SK-N-SH (cell line): ENCODE data around the gene ARMH4. TPM values are rescaled to one million over a fixed set of nuclear protein-coding genes. Genes with fewer than 3 reads are reported as not detected.

Source experiments
- CTCF ChIA-PET: fragments of 300-600, 350-600 bp; formaldehyde crosslinking; extraction: SDS; loops from one replicate; lab custom pipeline; 2021; lab: Yijun Ruan, JAX
- POLR2A ChIA-PET: fragments of 350-600 bp; sonication (Branson Sonifier 250); formaldehyde crosslinking; extraction: SDS; loops from one replicate; lab custom pipeline; 2020; ENCODE audit warnings: antibody characterized with exemption, inconsistent platforms; lab: Yijun Ruan, JAX
- DNase-seq: peaks from one replicate; pipeline ENCODE4 v3.0.0; 2012
- H2AFZ ChIP-seq: fragments of 200-600 bp; sonication (generic); 2 replicates; pipeline ENCODE4 v1.8.1; 2016; ENCODE audit warnings: antibody characterized with exemption, mild to moderate bottlenecking, low read depth
- H3F3A ChIP-seq: fragments of 200-600 bp; sonication (generic); replicated peaks from 2 replicates; pipeline ENCODE3; 2016; ENCODE audit warnings: antibody characterized with exemption, mild to moderate bottlenecking; ENCODE audit not compliant: insufficient read depth
- H3K27ac ChIP-seq, 2 experiments: fragments of 200-500 bp in 1 of 2; fragments of 200-600 bp in 1 of 2; sonication (Bioruptor generic) in 1 of 2; sonication (generic), shearing (Covaris generic) in 1 of 2; 2 replicates each; pipeline versions ENCODE4 v1.5.1 to v1.6.1; 2014 to 2016; ENCODE audit warnings: low read depth in 2 of 2, inconsistent platforms in 1 of 2, low read length in 1 of 2, mild to moderate bottlenecking in 1 of 2, mixed read lengths in 1 of 2
- H3K27me3 ChIP-seq: fragments of 200-600 bp; sonication (generic), shearing (Covaris generic); 2 replicates; pipeline ENCODE4 v1.6.1; 2016; ENCODE audit warnings: mixed run types; ENCODE audit not compliant: insufficient read depth
- H3K36me3 ChIP-seq, 2 experiments: fragments of 200-500 bp in 1 of 2; fragments of 200-600 bp in 1 of 2; sonication (Bioruptor generic) in 1 of 2; sonication (generic) in 1 of 2; replicated peaks in 1 of 2; 2 replicates each; pipeline versions ENCODE3 to v1.5.1; 2014 to 2016; ENCODE audit warnings: low read length in 1 of 2, mild to moderate bottlenecking in 1 of 2; ENCODE audit not compliant: insufficient read depth in 2 of 2, control insufficient read depth in 1 of 2
- H3K4me1 ChIP-seq, 2 experiments: fragments of 200-500 bp in 1 of 2; fragments of 200-600 bp in 1 of 2; sonication (Bioruptor generic) in 1 of 2; sonication (generic), shearing (Covaris generic) in 1 of 2; 2 replicates each; pipeline versions ENCODE4 v1.5.1 to v1.6.1; 2014 to 2016; ENCODE audit warnings: low read depth in 1 of 2, low read length in 1 of 2, mixed run types in 1 of 2; ENCODE audit not compliant: insufficient read depth in 2 of 2, control insufficient read depth in 1 of 2
- H3K4me2 ChIP-seq: fragments of 200-600 bp; sonication (generic), shearing (Covaris generic); 2 replicates; pipeline ENCODE4 v1.6.1; 2017; ENCODE audit warnings: mixed run types
- H3K4me3 ChIP-seq, 2 experiments: fragments of 200-500 bp in 1 of 2; fragments of 200-600 bp in 1 of 2; sonication (Bioruptor generic) in 1 of 2; sonication (generic), shearing (Covaris generic) in 1 of 2; 2 replicates each; pipeline versions ENCODE4 v1.5.1 to v1.8.1; 2014 to 2016; ENCODE audit warnings: low read depth in 2 of 2, inconsistent platforms in 1 of 2, low read length in 1 of 2, mild to moderate bottlenecking in 1 of 2, mixed read lengths in 1 of 2, moderate library complexity in 1 of 2
- H3K79me2 ChIP-seq: fragments of 200-600 bp; sonication (generic); 2 replicates; pipeline ENCODE4 v1.8.1; 2017; ENCODE audit warnings: mild to moderate bottlenecking; ENCODE audit not compliant: insufficient read depth
- H3K9ac ChIP-seq: fragments of 200-600 bp; sonication (generic); 2 replicates; pipeline ENCODE4 v1.6.1; 2017; ENCODE audit warnings: mixed run types
- H3K9me2 ChIP-seq: fragments of 200-600 bp; sonication (generic); 2 replicates; pipeline ENCODE4 v1.6.1; 2017; ENCODE audit warnings: mixed run types
- H3K9me3 ChIP-seq: fragments of 200-600 bp; sonication (generic); 2 replicates; pipeline ENCODE4 v1.6.1; 2017; ENCODE audit warnings: mixed run types, mild to moderate bottlenecking, moderate library complexity
- H4K20me1 ChIP-seq: fragments of 200-600 bp; sonication (generic); 2 replicates; pipeline ENCODE4 v1.6.1; 2017; ENCODE audit warnings: mild to moderate bottlenecking, mixed run types; ENCODE audit not compliant: insufficient read depth
- CHD2 ChIP-seq: fragments of 150-350 bp; IDR thresholded peaks from 2 replicates; pipeline ENCODE4 v1.6.1; 2018; ENCODE audit warnings: low read length; ENCODE audit not compliant: partially characterized antibody
- EZH2phosphoT487 ChIP-seq: fragments of 200-600 bp; sonication (generic); IDR thresholded peaks from 2 replicates; pipeline ENCODE4 v1.6.1; 2017; ENCODE audit warnings: low read depth, mixed run types, mild to moderate bottlenecking, antibody characterized with exemption, moderate library complexity, borderline replicate concordance
- FOSL2 ChIP-seq: IDR thresholded peaks from 2 replicates; pipeline ENCODE4 v1.4.0; 2012; ENCODE audit warnings: low read depth, mild to moderate bottlenecking, moderate library complexity, borderline replicate concordance
- MEF2A ChIP-seq: IDR thresholded peaks from 2 replicates; pipeline ENCODE4 v1.4.0; 2012; ENCODE audit warnings: low read depth, borderline replicate concordance
- RCOR1 ChIP-seq: fragments of 150-350 bp; IDR thresholded peaks from 2 replicates; pipeline ENCODE4 v1.6.1; 2017; ENCODE audit warnings: antibody characterized with exemption, low read length
- SMC3 ChIP-seq: IDR thresholded peaks from 2 replicates; pipeline ENCODE4 v1.6.1; 2012; ENCODE audit warnings: low read depth, low read length, improper control_type of control experiment
- TAF1 ChIP-seq: IDR thresholded peaks from 2 replicates; pipeline ENCODE4 v1.6.1; 2012; ENCODE audit warnings: low read depth, mild to moderate bottlenecking, low read length, moderate library complexity, borderline replicate concordance
- TEAD4 ChIP-seq: IDR thresholded peaks from 2 replicates; pipeline ENCODE4 v1.4.0; 2012; ENCODE audit warnings: mild to moderate bottlenecking, borderline replicate concordance; ENCODE audit not compliant: insufficient read depth
- YY1 ChIP-seq: IDR thresholded peaks from 2 replicates; pipeline ENCODE4 v1.4.0; 2012; ENCODE audit warnings: low read depth, mild to moderate bottlenecking
- polyA plus RNA-seq, 3 experiments: library from polyadenylated mRNA; depleted of rRNA; stranded (reverse); fragments of >200 nt; gene quantifications; 2 replicates each; pipeline ENCODE4 v1.2.3, GENCODE V29; 2012
- TF ChIP-seq, protein P1 (sequence below): IDR thresholded peaks from 2 replicates; pipeline ENCODE4 v1.6.1; 2012; ENCODE audit warnings: mild to moderate bottlenecking, low read depth, low read length, moderate library complexity
- TF ChIP-seq, protein P2 (sequence below): fragments of 150-350 bp; IDR thresholded peaks from 2 replicates; pipeline ENCODE4 v1.6.1; 2017; ENCODE audit warnings: antibody characterized with exemption, low read length, low read depth, borderline replicate concordance
- TF ChIP-seq, protein P3 (sequence below): IDR thresholded peaks from 2 replicates; pipeline ENCODE4 v1.4.0; 2012; ENCODE audit warnings: low read depth, borderline replicate concordance

The ARMH4 gene
- polyA plus RNA-seq, 1 of the 3 experiments (the other 2 are of a cell fraction): 0.39 TPM

DNA sequence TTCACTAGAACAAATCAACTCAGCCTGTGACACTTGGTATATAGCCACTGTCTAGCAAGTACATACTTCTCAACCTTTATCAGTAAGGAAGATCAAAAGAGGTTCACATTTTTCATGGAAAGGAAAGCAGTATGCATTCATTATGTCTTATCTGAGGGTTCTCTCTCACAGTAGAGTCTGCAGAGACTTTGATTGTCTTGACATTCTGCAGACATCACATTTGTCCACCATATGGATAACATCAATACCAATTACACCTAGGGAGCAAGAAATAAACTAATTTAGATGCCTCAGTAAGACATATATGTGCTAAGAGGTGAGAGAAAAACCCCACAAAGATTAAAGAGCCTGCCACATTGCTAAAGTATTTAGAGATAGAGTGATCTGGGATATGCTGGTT lies 175.3 kb downstream of the ARMH4 start:
- H3K4me1 ChIP-seq: no peaks in the 10 kb centered on the region
- H3F3A ChIP-seq: no peaks in the 10 kb centered on the region
- CTCF ChIA-PET: no interaction called here
- H3K9ac ChIP-seq: no peak overlapping the region
- TF ChIP-seq MEF2A (no peak), FOSL2 (no peak), SMC3 (no peak), TEAD4 (no peak), TAF1 (no peak), YY1 (no peak), RCOR1 (no peak), EZH2phosphoT487 (no peak), CHD2 (no peak)
- TF ChIP-seq, protein P1, sequence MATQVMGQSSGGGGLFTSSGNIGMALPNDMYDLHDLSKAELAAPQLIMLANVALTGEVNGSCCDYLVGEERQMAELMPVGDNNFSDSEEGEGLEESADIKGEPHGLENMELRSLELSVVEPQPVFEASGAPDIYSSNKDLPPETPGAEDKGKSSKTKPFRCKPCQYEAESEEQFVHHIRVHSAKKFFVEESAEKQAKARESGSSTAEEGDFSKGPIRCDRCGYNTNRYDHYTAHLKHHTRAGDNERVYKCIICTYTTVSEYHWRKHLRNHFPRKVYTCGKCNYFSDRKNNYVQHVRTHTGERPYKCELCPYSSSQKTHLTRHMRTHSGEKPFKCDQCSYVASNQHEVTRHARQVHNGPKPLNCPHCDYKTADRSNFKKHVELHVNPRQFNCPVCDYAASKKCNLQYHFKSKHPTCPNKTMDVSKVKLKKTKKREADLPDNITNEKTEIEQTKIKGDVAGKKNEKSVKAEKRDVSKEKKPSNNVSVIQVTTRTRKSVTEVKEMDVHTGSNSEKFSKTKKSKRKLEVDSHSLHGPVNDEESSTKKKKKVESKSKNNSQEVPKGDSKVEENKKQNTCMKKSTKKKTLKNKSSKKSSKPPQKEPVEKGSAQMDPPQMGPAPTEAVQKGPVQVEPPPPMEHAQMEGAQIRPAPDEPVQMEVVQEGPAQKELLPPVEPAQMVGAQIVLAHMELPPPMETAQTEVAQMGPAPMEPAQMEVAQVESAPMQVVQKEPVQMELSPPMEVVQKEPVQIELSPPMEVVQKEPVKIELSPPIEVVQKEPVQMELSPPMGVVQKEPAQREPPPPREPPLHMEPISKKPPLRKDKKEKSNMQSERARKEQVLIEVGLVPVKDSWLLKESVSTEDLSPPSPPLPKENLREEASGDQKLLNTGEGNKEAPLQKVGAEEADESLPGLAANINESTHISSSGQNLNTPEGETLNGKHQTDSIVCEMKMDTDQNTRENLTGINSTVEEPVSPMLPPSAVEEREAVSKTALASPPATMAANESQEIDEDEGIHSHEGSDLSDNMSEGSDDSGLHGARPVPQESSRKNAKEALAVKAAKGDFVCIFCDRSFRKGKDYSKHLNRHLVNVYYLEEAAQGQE: no peak
- TF ChIP-seq, protein P2, sequence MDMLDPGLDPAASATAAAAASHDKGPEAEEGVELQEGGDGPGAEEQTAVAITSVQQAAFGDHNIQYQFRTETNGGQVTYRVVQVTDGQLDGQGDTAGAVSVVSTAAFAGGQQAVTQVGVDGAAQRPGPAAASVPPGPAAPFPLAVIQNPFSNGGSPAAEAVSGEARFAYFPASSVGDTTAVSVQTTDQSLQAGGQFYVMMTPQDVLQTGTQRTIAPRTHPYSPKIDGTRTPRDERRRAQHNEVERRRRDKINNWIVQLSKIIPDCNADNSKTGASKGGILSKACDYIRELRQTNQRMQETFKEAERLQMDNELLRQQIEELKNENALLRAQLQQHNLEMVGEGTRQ: no peak
- TF ChIP-seq, protein P3, sequence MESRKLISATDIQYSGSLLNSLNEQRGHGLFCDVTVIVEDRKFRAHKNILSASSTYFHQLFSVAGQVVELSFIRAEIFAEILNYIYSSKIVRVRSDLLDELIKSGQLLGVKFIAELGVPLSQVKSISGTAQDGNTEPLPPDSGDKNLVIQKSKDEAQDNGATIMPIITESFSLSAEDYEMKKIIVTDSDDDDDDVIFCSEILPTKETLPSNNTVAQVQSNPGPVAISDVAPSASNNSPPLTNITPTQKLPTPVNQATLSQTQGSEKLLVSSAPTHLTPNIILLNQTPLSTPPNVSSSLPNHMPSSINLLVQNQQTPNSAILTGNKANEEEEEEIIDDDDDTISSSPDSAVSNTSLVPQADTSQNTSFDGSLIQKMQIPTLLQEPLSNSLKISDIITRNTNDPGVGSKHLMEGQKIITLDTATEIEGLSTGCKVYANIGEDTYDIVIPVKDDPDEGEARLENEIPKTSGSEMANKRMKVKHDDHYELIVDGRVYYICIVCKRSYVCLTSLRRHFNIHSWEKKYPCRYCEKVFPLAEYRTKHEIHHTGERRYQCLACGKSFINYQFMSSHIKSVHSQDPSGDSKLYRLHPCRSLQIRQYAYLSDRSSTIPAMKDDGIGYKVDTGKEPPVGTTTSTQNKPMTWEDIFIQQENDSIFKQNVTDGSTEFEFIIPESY: no peak
- no peaks in the 10 kb centered on the region for H3K36me3 ChIP-seq
- no peaks in the 10 kb centered on the region for H3K79me2 ChIP-seq
- no peaks in the 10 kb centered on the region for H4K20me1 ChIP-seq
- no peak for DNase-seq
- H3K9me2 ChIP-seq: no peaks in the 10 kb centered on the region
- H3K4me3 ChIP-seq: no peak overlapping the region
- H3K27me3 ChIP-seq: no peaks in the 10 kb centered on the region; the same call in 1 of the 2 replicates
- H2AFZ ChIP-seq: no peak overlapping the region
- no peaks in the 10 kb centered on the region for H3K9me3 ChIP-seq
- H3K4me2 ChIP-seq: no peak overlapping the region
- H3K27ac ChIP-seq: no peak overlapping the region
- POLR2A ChIA-PET: no interaction called here
